ENCODE data around the gene ADPRHL1.
"Not testable (repeated sequence)": the region's sequence is repeated elsewhere in the genome, so short reads cannot be mapped to it uniquely, and the experiment has no call there.

The ADPRHL1 gene

DNA sequence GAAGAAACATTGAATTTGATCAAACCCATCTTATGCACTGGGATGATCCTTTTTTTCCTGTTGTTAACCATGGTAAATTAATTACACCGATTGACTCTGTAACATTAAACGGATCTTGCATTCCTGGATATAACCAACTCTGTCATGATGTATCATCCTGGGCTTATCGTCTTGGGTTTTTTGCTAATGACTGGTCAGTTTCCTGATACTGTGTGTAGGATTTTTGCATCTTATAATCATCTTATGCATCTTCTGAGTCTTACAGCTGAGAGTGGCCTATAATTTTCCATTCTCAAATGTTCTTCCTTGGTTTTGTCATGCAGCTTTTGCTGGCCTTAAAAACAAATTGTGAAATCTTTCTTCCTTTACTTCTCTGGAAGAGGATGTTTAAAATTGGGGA lies 24.4 kb upstream of the ADPRHL1 start:
- DNase-seq (ENCODE audit: low read depth) = no peak

DNA sequence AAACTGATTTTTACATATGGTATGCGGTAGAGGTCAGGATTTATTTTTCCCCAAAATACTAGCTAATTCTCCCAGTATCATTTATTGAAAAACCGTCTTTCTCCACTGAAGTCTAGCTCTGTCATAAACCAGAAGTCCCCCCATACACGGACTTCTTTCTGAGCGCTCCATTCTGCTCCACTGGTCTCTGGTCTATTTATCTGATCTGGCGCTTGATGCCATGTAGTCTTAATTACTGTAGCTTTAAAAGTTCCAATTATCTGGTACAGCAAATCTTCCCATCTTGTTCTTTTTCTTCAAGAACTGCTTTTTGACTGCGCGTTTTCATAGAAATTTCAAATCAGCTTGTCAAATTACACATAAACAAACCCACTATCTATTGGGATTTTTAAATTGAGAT lies 23.5 kb upstream of the ADPRHL1 start:
- no peak for DNase-seq (ENCODE audit: low read depth)

DNA sequence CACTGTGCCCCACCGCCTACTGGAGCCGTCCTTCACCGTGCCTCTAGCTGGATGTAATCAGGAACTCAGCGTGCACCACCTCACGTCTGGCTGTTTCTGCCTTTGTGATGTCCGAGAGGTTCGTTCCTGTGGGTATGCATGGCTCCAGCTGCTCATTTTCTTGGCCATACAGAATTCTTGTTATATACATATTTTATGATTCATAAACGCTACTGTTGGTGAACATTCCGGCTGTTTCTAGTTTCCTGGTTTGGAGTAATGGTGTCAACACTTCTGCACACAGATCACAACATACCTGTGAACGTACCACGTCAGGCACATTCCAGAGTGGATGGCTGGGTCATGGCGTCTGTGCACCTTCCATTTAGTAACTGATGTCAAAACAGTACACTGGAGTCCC lies 22.6 kb upstream of the ADPRHL1 start:
- no peak for DNase-seq (ENCODE audit: low read depth)

DNA sequence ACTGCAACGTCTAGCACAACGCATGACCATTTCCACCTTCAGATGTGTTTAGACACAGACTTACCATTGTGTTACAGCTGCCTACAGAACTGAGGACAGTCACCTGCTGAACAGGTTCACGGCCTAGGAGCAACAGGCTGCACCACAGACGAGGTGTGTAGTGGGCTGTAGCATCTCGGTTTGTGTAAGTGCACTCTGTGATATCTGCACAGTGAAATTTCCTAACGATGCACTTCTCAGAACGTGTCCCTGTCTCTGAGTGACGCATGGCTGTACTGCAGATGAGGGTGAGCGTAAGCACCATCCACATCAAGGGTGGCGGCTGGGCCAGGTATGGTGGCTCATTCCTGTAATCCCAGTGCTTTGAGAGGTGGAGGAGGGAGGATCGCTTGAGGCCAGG lies 22.0 kb upstream of the ADPRHL1 start:
- no peak for DNase-seq (ENCODE audit: low read depth)

DNA sequence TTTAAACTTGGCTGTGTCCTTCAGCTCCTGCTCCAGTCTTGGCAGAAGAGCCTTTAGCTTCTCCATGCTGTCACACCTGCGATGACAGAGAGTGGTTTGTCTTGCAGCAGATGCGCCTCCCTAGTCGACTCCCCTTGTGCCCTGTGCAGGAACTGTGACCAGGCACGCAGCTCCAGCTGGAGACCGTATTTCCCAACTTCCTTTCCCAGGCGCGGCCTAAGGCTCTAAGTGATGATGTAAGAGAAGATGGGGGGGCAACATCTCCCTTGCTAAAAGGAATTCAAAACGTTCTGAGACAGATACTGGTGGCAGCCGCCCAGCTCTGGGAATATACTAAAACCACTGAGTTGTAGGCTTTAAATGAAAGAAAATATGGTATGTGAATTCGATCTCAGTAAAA lies 20.9 kb upstream of the ADPRHL1 start:
- no peak for DNase-seq (ENCODE audit: low read depth)

DNA sequence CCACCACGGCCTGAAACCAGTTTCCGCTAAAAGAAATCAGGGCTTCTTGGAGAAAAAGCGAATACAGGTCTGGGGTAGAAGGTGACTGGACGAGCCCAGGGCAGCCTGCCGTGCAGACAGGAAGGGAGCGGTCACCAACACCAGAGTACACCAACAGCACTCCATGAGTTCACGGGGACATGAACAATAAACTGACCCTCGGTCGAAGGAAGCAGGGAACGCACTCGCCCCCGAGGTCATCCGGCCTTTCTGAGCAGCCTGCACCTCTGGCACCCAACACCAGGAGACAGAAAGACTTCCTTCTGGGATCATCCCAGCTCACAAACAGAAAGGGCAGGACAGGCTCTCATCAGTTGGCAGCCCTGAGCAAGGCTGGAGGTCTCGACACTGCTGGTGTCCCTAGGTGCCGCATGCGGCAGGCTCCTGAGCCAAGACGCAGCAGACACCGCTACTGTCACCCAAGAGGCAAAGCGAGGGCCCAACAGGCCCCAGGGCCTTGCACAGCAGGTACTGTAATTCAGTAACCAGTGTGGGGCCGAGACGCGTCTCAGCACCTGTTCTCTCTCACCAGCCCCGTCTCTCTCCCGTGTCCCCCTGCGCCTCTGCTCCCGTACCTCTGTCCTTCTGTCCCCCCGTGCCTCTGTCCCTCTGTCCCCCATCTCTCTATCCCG lies 19.2 kb upstream of the ADPRHL1 start:
- no peak for DNase-seq (ENCODE audit: low read depth)

- DNase-seq (ENCODE audit: low read depth) = no peak
These were observed 18.6 kb upstream of the ADPRHL1 start for GRCh38 chr13:113471844-113472243.

DNA sequence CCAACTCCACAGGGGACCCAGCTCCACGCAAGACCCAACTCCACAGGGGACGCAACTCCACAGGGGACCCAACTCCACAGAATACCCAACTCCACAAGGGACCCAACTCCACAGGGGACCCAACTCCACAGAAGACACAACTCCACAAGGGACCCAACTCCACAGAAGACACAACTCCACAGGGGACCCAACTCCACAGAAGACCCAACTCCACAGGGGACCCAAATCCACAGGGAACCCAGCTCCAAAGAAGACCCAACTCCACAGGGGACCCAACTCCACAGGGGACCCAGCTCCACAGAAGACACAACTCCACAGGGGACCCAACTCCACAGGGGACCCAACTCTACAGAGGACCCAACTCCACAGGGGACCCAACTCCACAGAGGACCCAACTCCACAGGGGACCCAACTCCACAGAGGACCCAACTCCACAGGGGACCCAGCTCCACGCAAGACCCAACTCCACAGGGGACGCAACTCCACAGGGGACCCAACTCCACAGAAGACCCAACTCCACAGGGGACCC lies 17.4 kb upstream of the ADPRHL1 start:
- DNase-seq (ENCODE audit: low read depth) = not testable (repeated sequence)

- no peak for DNase-seq (ENCODE audit: low read depth)
These were observed 16.8 kb upstream of the ADPRHL1 start for GRCh38 chr13:113470073-113470472.

DNA sequence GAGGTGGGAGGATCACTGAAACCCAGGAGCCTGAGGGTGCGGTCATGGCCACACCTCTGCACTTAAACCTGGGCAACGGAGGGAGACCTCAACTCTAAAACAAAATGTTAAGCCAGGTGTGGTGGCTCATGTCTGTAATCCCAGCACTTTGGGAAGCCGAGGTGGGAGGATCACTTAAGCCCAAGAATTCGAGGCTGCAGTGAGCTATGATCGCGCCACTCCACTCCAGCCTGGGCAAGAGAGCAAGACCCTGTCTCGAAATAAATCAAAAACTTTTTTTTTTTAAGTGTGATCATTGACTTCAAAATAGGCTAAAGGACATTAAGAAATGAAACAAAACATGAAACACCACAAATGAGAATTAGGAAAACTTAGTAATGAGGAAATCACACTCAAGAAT lies 16.3 kb upstream of the ADPRHL1 start:
- no peak for DNase-seq (ENCODE audit: low read depth)

DNA sequence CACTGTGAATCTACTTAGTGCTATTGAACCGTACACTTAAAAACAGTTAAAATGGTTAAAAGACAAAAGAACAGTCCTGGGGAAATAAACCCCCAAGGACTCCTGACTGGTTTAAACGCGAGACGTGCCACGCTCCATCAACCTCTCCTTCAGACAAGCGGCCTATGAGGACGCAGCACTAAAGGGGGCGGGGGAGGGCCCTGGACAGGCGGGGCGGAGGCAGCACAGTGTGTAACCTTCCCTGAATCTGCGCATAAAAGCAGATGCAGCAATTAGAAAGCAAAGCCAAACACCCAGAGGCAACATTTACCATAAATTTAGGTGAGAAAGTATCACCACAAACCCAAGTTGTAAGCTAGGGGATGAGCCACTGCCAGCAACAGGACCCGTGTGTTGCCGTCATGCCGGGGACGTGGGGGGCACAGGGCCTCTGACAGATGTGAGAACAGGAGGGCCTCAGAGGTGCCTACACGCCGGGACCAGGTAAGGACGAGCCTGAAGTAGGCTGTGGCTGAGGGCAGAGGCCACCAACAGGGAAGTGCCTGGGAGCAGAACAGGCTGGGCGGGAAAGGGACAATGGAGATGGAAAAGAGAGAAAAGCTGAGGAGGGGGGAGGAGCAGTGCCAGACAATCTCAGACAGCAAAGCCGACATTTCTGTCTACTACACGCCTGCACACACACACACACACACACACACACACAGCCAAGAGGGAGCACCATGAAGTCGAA lies 15.3 kb upstream of the ADPRHL1 start:
- DNase-seq (ENCODE audit: low read depth) = no peak

DNA sequence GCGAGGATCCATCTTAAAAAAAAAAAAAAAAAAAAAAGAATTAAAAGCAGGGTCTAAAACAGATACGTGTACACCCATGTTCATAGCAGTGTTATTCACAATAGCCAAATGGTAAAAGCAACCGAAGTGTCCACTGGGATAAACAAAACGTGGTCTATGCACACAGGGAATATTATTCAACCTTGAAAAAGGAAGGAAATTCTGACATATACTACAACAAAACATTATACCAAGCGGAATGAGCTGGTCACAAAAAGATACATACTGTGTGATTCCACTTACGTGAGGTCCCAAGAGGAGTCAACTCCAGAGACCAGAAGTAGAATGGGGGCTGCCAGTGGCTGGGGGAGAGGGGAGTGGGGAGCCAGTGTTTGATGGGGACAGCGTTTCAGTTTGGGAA lies 14.7 kb upstream of the ADPRHL1 start:
- DNase-seq (ENCODE audit: low read depth) = no peak

GRCh38 chr13:113466383-113466782 lies 13.1 kb upstream of the ADPRHL1 start:
- no peak for DNase-seq (ENCODE audit: low read depth)

DNA sequence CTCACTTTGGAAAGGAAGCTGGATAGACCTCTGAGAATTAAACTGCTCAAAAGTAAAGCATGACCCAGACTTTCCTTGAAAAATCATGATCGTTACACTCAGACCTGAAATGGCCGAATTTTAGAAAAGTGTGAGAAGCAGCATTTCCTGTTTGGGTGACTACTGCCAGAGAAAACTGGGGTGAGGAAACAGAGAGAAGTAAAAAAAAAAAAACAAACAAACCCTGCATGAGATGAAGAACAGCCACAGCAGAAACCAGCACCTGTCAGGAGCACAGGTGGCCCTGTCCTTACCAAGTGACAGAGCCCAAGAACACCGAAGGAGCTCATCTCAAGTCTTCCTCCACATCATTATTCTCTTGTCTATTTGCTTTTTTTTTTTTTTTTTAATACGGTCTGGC lies 12.0 kb upstream of the ADPRHL1 start:
- no peak for DNase-seq (ENCODE audit: low read depth)

DNA sequence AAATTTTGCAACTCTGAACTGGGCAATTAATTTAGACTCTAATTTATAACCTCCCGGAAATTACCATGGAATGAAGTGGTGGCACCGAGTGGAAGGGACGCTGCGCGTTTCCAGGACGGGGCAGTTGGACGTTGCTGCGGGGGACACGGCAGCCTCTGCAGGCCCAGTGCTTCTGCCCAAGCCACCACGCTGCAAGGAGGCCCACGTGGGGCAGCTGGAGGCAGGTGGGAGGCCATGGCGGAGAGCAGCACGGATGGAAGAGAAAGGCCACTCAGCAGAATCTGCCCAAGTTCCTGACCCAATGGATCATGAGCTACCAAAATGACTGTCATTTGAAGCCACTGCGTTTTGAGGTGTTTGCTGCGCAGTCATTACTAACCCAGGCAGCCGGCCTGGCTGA lies 11.2 kb upstream of the ADPRHL1 start:
- no peak for DNase-seq (ENCODE audit: low read depth)

DNA sequence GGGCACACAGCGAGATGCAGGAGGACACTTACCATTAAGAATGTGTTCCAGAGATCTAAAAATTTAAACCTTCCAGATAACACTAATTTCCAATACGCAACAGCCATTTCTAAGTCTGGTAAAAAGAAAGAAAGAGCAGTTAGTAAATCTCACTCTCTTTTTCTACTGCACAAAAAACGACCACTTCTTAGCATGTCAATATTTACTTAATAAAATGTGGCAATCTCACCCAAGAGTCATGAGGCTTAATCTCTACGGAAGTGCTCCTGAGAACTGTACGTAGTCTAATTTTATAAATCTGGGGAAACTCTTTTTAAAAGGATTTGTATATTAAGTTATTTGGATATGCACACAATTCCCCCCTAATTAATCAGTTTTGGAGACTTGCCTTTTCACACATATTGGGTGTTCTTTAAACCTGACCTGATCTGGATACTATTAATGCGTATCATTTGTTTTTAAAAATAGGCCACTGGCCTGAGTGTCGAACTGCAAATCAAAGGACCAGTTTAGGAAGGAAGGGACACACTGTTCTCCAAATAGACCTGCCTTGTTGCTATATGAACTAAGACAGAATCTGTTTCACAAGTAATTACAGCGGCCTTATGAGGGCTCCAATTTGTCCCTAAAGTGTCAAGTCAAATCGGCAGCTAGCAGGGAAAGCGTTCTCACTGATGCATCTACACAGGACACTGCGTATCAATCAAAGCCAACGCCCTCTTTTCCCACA lies 7.9 kb upstream of the ADPRHL1 start:
- DNase-seq (ENCODE audit: low read depth) = no peak

DNA sequence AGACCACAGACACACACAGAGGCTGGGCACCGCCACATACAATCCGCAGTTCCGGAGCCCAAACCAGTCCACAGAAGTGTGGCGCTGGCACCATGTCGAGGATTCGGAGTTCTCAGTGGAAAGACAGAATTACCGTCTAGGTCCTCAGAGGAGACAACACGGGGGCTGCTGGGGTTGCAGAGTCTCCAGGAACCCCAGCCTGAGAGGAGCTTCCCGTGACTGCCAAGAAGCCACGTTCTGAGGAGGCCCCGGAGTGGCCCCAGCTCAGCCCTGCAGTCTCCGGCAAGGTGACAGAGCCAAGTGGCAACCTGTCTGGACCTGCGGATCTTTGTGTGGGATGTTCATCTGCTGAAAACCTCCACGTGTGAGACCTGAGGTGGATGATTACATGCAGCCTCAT lies 7.3 kb upstream of the ADPRHL1 start:
- DNase-seq (ENCODE audit: low read depth) = no peak

DNA sequence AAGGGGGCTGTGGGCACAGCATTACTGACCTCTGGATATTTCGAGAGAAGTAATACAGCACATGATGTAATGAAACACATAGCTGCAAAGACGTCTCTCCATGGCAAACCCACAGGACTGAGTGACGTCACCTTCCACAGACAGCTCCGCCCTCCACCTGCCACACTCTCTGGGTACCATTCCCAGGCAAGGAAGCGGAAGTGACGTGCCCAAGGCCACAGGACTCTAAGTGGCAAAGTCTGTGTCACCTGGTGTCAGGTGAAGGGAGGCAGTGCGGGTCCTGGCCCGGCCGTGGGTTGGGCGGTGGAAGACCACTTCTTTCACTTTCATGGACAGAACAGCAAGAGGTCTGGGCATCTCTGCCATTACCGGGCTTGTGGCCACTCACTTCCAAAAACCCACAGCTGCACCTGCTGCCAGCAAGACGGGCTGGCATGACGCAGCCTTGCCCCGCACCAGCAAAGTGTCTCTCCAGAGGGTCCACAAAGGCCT lies 6.8 kb upstream of the ADPRHL1 start:
- DNase-seq (ENCODE audit: low read depth) = no peak

DNA sequence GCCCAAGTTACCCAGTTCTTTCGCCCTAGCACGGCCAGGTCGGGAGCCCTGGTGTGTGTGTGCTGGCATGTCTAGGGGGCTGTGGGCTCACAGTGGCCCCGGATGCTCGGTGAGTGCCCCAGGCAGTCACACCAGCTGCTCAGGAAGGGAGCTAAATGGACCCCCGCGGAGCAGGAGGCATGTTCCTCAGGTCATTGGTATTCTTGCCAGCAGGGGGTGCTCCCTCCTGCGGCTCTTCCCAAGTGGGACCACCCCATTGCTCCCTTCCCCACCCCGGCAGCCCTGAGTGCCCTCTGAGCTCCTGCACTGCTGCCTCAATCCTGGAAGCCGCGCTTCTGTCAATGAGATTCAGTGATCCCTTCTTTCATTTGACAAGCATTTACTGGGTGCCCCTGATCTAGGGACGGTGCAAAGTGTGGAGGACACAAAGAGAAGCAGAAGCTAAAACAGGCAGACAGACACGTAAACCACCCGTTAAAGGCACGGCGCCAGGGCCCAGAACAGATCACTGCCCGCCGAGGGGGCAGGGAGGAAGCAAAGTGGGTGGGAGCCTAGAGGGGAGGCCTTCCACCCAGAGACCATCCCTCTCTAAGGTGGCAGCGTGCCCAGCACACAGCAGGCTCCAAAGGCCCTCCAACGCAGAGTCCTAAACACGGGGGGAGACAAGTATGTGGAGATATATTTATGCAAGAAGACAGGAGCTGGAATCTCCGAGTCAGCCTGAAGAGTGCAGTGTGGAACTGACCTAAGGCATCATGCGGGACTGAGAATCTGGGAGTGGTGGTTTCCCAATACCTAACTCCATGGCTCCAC lies 5.2 kb upstream of the ADPRHL1 start:
- no peak for DNase-seq (ENCODE audit: low read depth)

DNA sequence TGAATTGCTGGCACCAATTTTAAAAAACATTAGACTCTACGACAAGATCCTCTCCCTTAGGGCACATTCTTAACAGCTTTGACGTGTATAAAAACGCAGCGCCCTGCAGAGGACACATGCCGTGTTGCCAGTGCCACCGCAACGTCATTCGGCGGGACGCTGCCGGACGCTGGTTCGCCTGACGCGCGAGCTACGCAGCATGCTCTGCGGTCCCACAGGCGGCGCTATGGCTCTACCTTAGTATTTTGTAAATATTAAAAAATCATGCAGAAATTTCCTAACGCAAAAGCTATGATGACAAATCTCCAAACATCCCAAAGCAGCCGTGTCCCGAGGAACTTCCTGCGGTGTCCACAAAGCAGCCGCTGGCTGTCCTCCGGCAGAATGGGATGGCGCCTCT lies 4.2 kb upstream of the ADPRHL1 start:
- no peak for DNase-seq (ENCODE audit: low read depth)

DNA sequence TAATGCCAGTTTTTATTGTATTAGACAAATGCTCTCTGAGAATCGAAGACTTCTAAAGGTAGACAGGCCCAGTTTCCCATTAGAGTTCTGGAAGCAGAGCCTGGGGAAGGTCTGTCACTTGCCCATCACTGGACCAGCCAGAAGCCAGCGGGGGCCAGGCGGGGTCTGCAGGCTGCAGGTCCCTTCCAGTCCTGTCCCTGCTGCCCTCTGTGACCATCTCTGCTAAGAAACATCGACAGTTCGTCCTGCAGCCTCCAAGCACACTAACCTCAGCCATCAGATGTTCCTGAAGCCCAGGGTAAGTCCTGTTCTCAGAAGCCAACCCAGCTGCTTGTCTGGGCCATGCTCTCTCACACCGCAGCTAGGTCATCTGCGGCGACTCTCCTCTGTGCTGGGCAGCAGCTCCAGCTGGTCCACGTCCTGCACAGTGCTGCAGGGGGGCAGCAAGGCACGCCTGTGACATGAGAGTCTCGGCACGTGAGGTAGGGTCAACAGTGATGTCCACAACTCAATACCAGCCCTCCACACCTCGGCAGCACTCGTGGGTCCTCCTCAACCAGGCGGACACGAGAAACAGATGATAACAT lies 2.9 kb upstream of the ADPRHL1 start:
- DNase-seq (ENCODE audit: low read depth) = no peak

GRCh38 chr13:113455384-113455783 lies 2.1 kb upstream of the ADPRHL1 start:
- DNase-seq (ENCODE audit: low read depth) = no peak

All from GM04503 (cell line).